GM03348 (cell line): ENCODE data around the gene OR10G3.

Experiments
- DNase-seq: peaks from one replicate; pipeline ENCODE4 v3.0.0; 2012; ENCODE audit warnings: low spot score

The OR10G3 gene

GRCh38 chr14:21535545-21536417, 44.1 kb downstream of the OR10G3 start:
- no peak for DNase-seq

GRCh38 chr14:21534576-21534975, 45.3 kb downstream of the OR10G3 start:
- no peak for DNase-seq

GRCh38 chr14:21533294-21533693, 46.6 kb downstream of the OR10G3 start:
- DNase-seq = no peak

GRCh38 chr14:21529515-21529914, 50.4 kb downstream of the OR10G3 start:
- DNase-seq = no peak

GRCh38 chr14:21528381-21529348, 51.2 kb downstream of the OR10G3 start:
- DNase-seq = no peak

- no peak for DNase-seq
Measured at GRCh38 chr14:21527318-21527679, 52.6 kb downstream of the OR10G3 start.

- DNase-seq = no peak
Measured at GRCh38 chr14:21526672-21527317, 53.1 kb downstream of the OR10G3 start.

GRCh38 chr14:21525962-21526671, 53.8 kb downstream of the OR10G3 start, which contains the start of gene SALL2:
Gene SALL2, minus strand, starts transcription at chr14:21526346. Its CDS starts 219 bp downstream, at chr14:21526127.
- DNase-seq = peak; percentile 69

- no peak for DNase-seq
Measured at GRCh38 chr14:21525571-21525961, 54.3 kb downstream of the OR10G3 start.

GRCh38 chr14:21524575-21525490, 55.0 kb downstream of the OR10G3 start:
- no peak for DNase-seq

- DNase-seq = no peak
Measured at GRCh38 chr14:21523203-21523602, 56.7 kb downstream of the OR10G3 start.

- DNase-seq = peak; percentile 47
Measured at GRCh38 chr14:21521501-21521900, 58.4 kb downstream of the OR10G3 start.

GRCh38 chr14:21520767-21521166, 59.1 kb downstream of the OR10G3 start:
- no peak for DNase-seq

GRCh38 chr14:21518725-21519124, 61.2 kb downstream of the OR10G3 start:
- no peak for DNase-seq
